Measurements from ENCODE around the gene CPSF7. TPM values are rescaled to one million over a fixed set of nuclear protein-coding genes. Genes with fewer than 3 reads are reported as not detected.

The CPSF7 gene
- polyA plus RNA-seq, 1 of the 3 experiments (the other 2 are of a cell fraction) = 44.0 TPM

DNA sequence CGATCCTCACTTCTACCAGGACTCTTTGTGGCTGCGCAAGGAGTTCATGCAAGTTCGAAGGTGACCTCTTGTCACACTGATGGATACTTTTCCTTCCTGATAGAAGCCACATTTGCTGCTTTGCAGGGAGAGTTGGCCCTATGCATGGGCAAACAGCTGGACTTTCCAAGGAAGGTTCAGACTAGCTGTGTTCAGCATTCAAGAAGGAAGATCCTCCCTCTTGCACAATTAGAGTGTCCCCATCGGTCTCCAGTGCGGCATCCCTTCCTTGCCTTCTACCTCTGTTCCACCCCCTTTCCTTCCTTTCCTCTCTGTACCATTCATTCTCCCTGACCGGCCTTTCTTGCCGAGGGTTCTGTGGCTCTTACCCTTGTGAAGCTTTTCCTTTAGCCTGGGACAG lies 61.1 kb downstream of the CPSF7 start:
- no peak overlapping the region for H3K4me3 ChIP-seq (ENCODE audit: low read depth in 2 of 2, low read length in 1 of 2)
- no peaks in the 10 kb centered on the region for H3K9me2 ChIP-seq
- peaks cover 13% of the 10 kb centered on the region for H3K79me2 ChIP-seq (ENCODE audit: insufficient read depth)
- H3K36me3 ChIP-seq (replicated peaks in 1 of 2; ENCODE audit: control insufficient read depth in 1 of 2, insufficient read depth in 2 of 2, low read length in 1 of 2) = peaks cover 57 to 75% of the 10 kb centered on the region in 2 experiments
- H3F3A ChIP-seq (replicated peaks; ENCODE audit: insufficient read depth) = peaks cover 17% of the 10 kb centered on the region
- H3K9me3 ChIP-seq = peaks cover 9% of the 10 kb centered on the region; the same call in 1 of the 2 replicates
- TF ChIP-seq, protein P1, sequence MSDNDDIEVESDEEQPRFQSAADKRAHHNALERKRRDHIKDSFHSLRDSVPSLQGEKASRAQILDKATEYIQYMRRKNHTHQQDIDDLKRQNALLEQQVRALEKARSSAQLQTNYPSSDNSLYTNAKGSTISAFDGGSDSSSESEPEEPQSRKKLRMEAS (IDR thresholded peaks at IDR 0.05; ENCODE audit: low read depth) = no peak
- no peak for TF ChIP-seq SIN3A (IDR thresholded peaks at IDR 0.05; ENCODE audit: borderline replicate concordance, low read depth, low read length)
- ChIA-PET CTCF (interaction anchor here (1.4 to 12.1 kb wide), 2 partner anchors 16 to 67 kb away, joined by 3 to 101 read pairs; no protein-coding TSS in a partner anchor), POLR2A (no interaction called here)
- no peak overlapping the region for H3K9ac ChIP-seq
- H3K27ac ChIP-seq (ENCODE audit: low read depth in 2 of 2, low read length in 1 of 2) = no peak overlapping the region
- WGBS (ENCODE audit: low lambda C conversion rate) = 93% methylated on average over 7 of the region's 7 CpGs
- H3K27me3 ChIP-seq (ENCODE audit: insufficient read depth) = no peaks in the 10 kb centered on the region
- H3K4me1 ChIP-seq (ENCODE audit: control insufficient read depth in 1 of 2, insufficient read depth in 2 of 2, low read depth in 1 of 2, low read length in 1 of 2) = peaks cover 0 to 3% of the 10 kb centered on the region in 2 experiments; a peak in 2 of 4 replicates
- no peak overlapping the region for H3K4me2 ChIP-seq
- no peaks in the 10 kb centered on the region for H4K20me1 ChIP-seq (ENCODE audit: insufficient read depth)
- no peak for DNase-seq
- H2AFZ ChIP-seq (ENCODE audit: low read depth) = no peak overlapping the region

DNA sequence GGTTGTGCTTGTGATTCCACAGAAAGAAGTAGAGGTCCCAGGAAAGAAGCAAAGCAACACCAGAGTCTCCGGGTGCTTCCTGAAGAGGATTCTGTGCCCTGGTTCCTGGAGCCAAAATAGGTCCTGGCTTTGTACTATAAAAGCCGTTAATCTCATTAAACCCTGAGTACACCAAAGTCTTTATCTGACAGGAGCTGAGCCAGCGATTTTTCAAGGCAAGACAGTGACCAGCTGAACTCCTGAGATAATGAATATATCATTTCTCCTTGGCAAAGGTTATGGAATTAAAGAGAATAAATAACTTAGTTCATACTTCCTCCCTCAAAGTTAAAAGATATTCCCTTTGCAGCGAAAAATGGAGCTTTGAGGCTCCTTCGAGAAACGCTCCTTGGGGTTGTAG lies 62.4 kb downstream of the CPSF7 start:
- peaks cover 0 to 10% of the 10 kb centered on the region in 2 experiments; a peak in 2 of 4 replicates for H3K4me1 ChIP-seq (ENCODE audit: control insufficient read depth in 1 of 2, insufficient read depth in 2 of 2, low read depth in 1 of 2, low read length in 1 of 2)
- peaks cover 53 to 68% of the 10 kb centered on the region in 2 experiments for H3K36me3 ChIP-seq (replicated peaks in 1 of 2; ENCODE audit: control insufficient read depth in 1 of 2, insufficient read depth in 2 of 2, low read length in 1 of 2)
- no peaks in the 10 kb centered on the region for H3K9me3 ChIP-seq
- H3K27ac ChIP-seq (ENCODE audit: low read depth in 2 of 2, low read length in 1 of 2) = no peak overlapping the region
- no peak overlapping the region for H2AFZ ChIP-seq (ENCODE audit: low read depth)
- DNase-seq = no peak
- peaks cover 25% of the 10 kb centered on the region for H3K79me2 ChIP-seq (ENCODE audit: insufficient read depth)
- H4K20me1 ChIP-seq (ENCODE audit: insufficient read depth) = no peaks in the 10 kb centered on the region
- TF ChIP-seq GATA2 (CRISPR knock-in tag; IDR thresholded peaks at IDR 0.05) (no peak), TCF12 (IDR thresholded peaks at IDR 0.05) (no peak), SIN3A (IDR thresholded peaks at IDR 0.05; ENCODE audit: borderline replicate concordance, low read depth, low read length) (no peak), USF1 (IDR thresholded peaks at IDR 0.05; ENCODE audit: borderline replicate concordance, low read depth) (no peak), JUND (IDR thresholded peaks at IDR 0.05) (no peak), NRF1 (IDR thresholded peaks at IDR 0.05; ENCODE audit: low read depth, low read length) (no peak)
- POLR2A ChIA-PET = interaction anchor here (1.8 kb wide), 1 partner anchor 34 kb away, joined by 3 read pairs; no protein-coding TSS in a partner anchor
- H3K9ac ChIP-seq = no peak overlapping the region
- H3K27me3 ChIP-seq (ENCODE audit: insufficient read depth) = no peaks in the 10 kb centered on the region
- CTCF ChIA-PET = interaction anchor here (0.7 to 12.1 kb wide), 3 partner anchors 18 to 31 kb away, joined by 3 to 101 read pairs (median 93); partner anchors contain the start of gene TMEM216
- 83% methylated on average over 6 of the region's 6 CpGs for WGBS (ENCODE audit: low lambda C conversion rate)
- H3K9me2 ChIP-seq = no peaks in the 10 kb centered on the region
- H3K4me2 ChIP-seq = no peak overlapping the region
- H3K4me3 ChIP-seq (ENCODE audit: low read depth in 2 of 2, low read length in 1 of 2) = no peak overlapping the region
- peaks cover 8% of the 10 kb centered on the region for H3F3A ChIP-seq (replicated peaks; ENCODE audit: insufficient read depth)

GRCh38 chr11:61364012-61364675 lies 65.6 kb downstream of the CPSF7 start:
- DNase-seq = no peak
- TF ChIP-seq NFIC (IDR thresholded peaks at IDR 0.05; ENCODE audit: borderline replicate concordance) = no peak
- POLR2A ChIA-PET = interaction anchor here (1.4 to 3.9 kb wide), 4 partner anchors 19 to 31 kb away, joined by 3 to 57 read pairs (median 10); partner anchors contain the start of genes DDB1, TKFC and TMEM216
- peaks cover 14% of the 10 kb centered on the region for H3F3A ChIP-seq (replicated peaks; ENCODE audit: insufficient read depth)
- 100% methylated on average over 5 of the region's 5 CpGs for WGBS (ENCODE audit: low lambda C conversion rate)
- no peak overlapping the region for H2AFZ ChIP-seq (ENCODE audit: low read depth)
- H3K27ac ChIP-seq (ENCODE audit: low read depth in 2 of 2, low read length in 1 of 2) = no peak overlapping the region
- H3K9ac ChIP-seq = no peak overlapping the region
- H3K4me3 ChIP-seq (ENCODE audit: low read depth in 2 of 2, low read length in 1 of 2) = no peak overlapping the region
- no peaks in the 10 kb centered on the region for H3K9me3 ChIP-seq
- H3K36me3 ChIP-seq (replicated peaks in 1 of 2; ENCODE audit: control insufficient read depth in 1 of 2, insufficient read depth in 2 of 2, low read length in 1 of 2) = peaks cover 38 to 47% of the 10 kb centered on the region in 2 experiments
- H3K4me1 ChIP-seq (ENCODE audit: control insufficient read depth in 1 of 2, insufficient read depth in 2 of 2, low read depth in 1 of 2, low read length in 1 of 2) = peaks cover 10 to 14% of the 10 kb centered on the region in 2 experiments; a peak in 3 of 4 replicates
- H3K4me2 ChIP-seq = no peak overlapping the region
- no peaks in the 10 kb centered on the region for H4K20me1 ChIP-seq (ENCODE audit: insufficient read depth)
- no peaks in the 10 kb centered on the region for H3K27me3 ChIP-seq (ENCODE audit: insufficient read depth)
- peaks cover 43% of the 10 kb centered on the region for H3K79me2 ChIP-seq (ENCODE audit: insufficient read depth)
- no peaks in the 10 kb centered on the region for H3K9me2 ChIP-seq
- CTCF ChIA-PET = interaction anchor here (0.6 to 12.1 kb wide), 4 partner anchors 8 to 71 kb away, joined by 3 to 101 read pairs (median 48); no protein-coding TSS in a partner anchor
